Measurements from ENCODE around the gene ELP1. TPM values are rescaled to one million over a fixed set of nuclear protein-coding genes. Genes with fewer than 3 reads are reported as not detected.
"Not testable (repeated sequence)": the region's sequence is repeated elsewhere in the genome, so short reads cannot be mapped to it uniquely, and the experiment has no call there.

The ELP1 gene
- total RNA-seq, 4 donors from 2014 or later = 10.0 to 27.2 (median 19.1) TPM

- no peak for DNase-seq (ENCODE audit: low spot score in 2 of 2)
- no peak for TF ChIP-seq POLR2A (IDR thresholded peaks at IDR 0.05)
- TF ChIP-seq CTCF (IDR thresholded peaks at IDR 0.05) = no peak
- 90 to 95% methylated on average over 3 of the region's 3 CpGs for WGBS, 2 donors
- intact Hi-C loops (cut with DNase I; ENCODE audit: low total_unique reads) = no loop called here
- H3K4me3 ChIP-seq (ENCODE audit: low read depth, poor library complexity, severe bottlenecking) = no peak overlapping the region
These were observed 38.3 kb upstream of the ELP1 start for GRCh38 chr9:108972186-108972585.

- intact Hi-C loops (cut with DNase I; ENCODE audit: low total_unique reads); H3K4me3 ChIP-seq (ENCODE audit: low read depth, poor library complexity, severe bottlenecking); DNase-seq (ENCODE audit: low spot score in 2 of 2): not testable (repeated sequence)
- WGBS, 2 donors = 94 to 100% methylated on average over 2 of the region's 2 CpGs
These were observed 37.5 kb upstream of the ELP1 start for GRCh38 chr9:108971392-108971791.

GRCh38 chr9:108967916-108968315, 34.0 kb upstream of the ELP1 start:
- intact Hi-C loops (cut with DNase I; ENCODE audit: low total_unique reads) = no loop called here
- no peak overlapping the region for H3K4me3 ChIP-seq (ENCODE audit: low read depth, poor library complexity, severe bottlenecking)
- no peak for DNase-seq (ENCODE audit: low spot score in 2 of 2)
- TF ChIP-seq POLR2A (IDR thresholded peaks at IDR 0.05) = no peak
- TF ChIP-seq CTCF (IDR thresholded peaks at IDR 0.05) = no peak

GRCh38 chr9:108963459-108964143, 29.7 kb upstream of the ELP1 start:
- no peak for DNase-seq (ENCODE audit: low spot score in 2 of 2)

GRCh38 chr9:108961151-108961550, 27.2 kb upstream of the ELP1 start:
- intact Hi-C loops (cut with DNase I; ENCODE audit: low total_unique reads) = no loop called here
- 93 to 97% methylated on average over 2 of the region's 2 CpGs for WGBS, 2 donors
- TF ChIP-seq CTCF (IDR thresholded peaks at IDR 0.05) (no peak), POLR2A (IDR thresholded peaks at IDR 0.05) (no peak)
- H3K4me3 ChIP-seq (ENCODE audit: low read depth, poor library complexity, severe bottlenecking) = no peak overlapping the region
- no peak for DNase-seq (ENCODE audit: low spot score in 2 of 2)

More at GRCh38 chr9:108963459-108964143, 29.7 kb upstream of the ELP1 start:
- H3K4me3 ChIP-seq (ENCODE audit: low read depth, poor library complexity, severe bottlenecking) = no peak overlapping the region
- TF ChIP-seq POLR2A (IDR thresholded peaks at IDR 0.05) (no peak), CTCF (IDR thresholded peaks at IDR 0.05) (no peak)
- 64 to 72% methylated on average over 4 of the region's 4 CpGs for WGBS, 2 donors
- intact Hi-C loops (cut with DNase I; ENCODE audit: low total_unique reads) = no loop called here

GRCh38 chr9:108960331-108960730, 26.4 kb upstream of the ELP1 start:
- 75 to 76% methylated on average over 6 of the region's 6 CpGs for WGBS, 2 donors
- intact Hi-C loops (cut with DNase I; ENCODE audit: low total_unique reads) = no loop called here
- TF ChIP-seq CTCF (IDR thresholded peaks at IDR 0.05) (no peak), POLR2A (IDR thresholded peaks at IDR 0.05) (no peak)
- no peak overlapping the region for H3K4me3 ChIP-seq (ENCODE audit: low read depth, poor library complexity, severe bottlenecking)
- no peak for DNase-seq (ENCODE audit: low spot score in 2 of 2)

Data from lower leg skin (tissue), 4 donors.